GM21526 (cell line): Measurements from ENCODE around the gene CDH16.

Experiments
- ATAC-seq: cut with Tn5 transposase; IDR thresholded peaks from one replicate; pipeline ENCODE4 v1.9.1; 2021; ENCODE audit warnings: moderate library complexity; ENCODE audit not compliant: unreplicated experiment, low FRiP score

The CDH16 gene

GRCh38 chr16:66913081-66913480 is 5.6 kb downstream of the CDH16 start:
- no peak for ATAC-seq

- no peak for ATAC-seq
These were observed 6.9 kb downstream of the CDH16 start for GRCh38 chr16:66911801-66912200.

GRCh38 chr16:66911112-66911511 is 7.6 kb downstream of the CDH16 start:
- ATAC-seq: no peak

GRCh38 chr16:66910175-66910940 is 8.3 kb downstream of the CDH16 start:
- ATAC-seq: no peak

GRCh38 chr16:66908762-66909559 is 9.7 kb downstream of the CDH16 start:
- no peak for ATAC-seq

- no peak for ATAC-seq
These were observed 10.6 kb downstream of the CDH16 start for GRCh38 chr16:66908116-66908515.

- ATAC-seq: no peak
These were observed 11.5 kb downstream of the CDH16 start for GRCh38 chr16:66906916-66907836.

GRCh38 chr16:66905633-66906539 is 12.8 kb downstream of the CDH16 start:
- no peak for ATAC-seq

- no peak for ATAC-seq
These were observed 13.6 kb downstream of the CDH16 start for GRCh38 chr16:66904846-66905632.

GRCh38 chr16:66904428-66904845 is 14.2 kb downstream of the CDH16 start:
- no peak for ATAC-seq

- ATAC-seq: no peak
These were observed 14.9 kb downstream of the CDH16 start for GRCh38 chr16:66903544-66904427.

GRCh38 chr16:66902648-66903543 is 15.8 kb downstream of the CDH16 start:
- no peak for ATAC-seq

GRCh38 chr16:66901626-66902025 is 17.1 kb downstream of the CDH16 start:
- ATAC-seq: no peak

- ATAC-seq: no peak
These were observed 17.8 kb downstream of the CDH16 start for GRCh38 chr16:66900721-66901441.

GRCh38 chr16:66899945-66900710 is 18.6 kb downstream of the CDH16 start:
- ATAC-seq: no peak
